HuH-7.5 (cell line): Measurements from ENCODE around the gene GJA1.
"Not testable (repeated sequence)": the region's sequence is repeated elsewhere in the genome, so short reads cannot be mapped to it uniquely, and the experiment has no call there.

Experiments used
- DNase-seq: peaks from one replicate; pipeline ENCODE4 v3.0.0; 2011; ENCODE audit warnings: low spot score

GJA1 gene

DNA sequence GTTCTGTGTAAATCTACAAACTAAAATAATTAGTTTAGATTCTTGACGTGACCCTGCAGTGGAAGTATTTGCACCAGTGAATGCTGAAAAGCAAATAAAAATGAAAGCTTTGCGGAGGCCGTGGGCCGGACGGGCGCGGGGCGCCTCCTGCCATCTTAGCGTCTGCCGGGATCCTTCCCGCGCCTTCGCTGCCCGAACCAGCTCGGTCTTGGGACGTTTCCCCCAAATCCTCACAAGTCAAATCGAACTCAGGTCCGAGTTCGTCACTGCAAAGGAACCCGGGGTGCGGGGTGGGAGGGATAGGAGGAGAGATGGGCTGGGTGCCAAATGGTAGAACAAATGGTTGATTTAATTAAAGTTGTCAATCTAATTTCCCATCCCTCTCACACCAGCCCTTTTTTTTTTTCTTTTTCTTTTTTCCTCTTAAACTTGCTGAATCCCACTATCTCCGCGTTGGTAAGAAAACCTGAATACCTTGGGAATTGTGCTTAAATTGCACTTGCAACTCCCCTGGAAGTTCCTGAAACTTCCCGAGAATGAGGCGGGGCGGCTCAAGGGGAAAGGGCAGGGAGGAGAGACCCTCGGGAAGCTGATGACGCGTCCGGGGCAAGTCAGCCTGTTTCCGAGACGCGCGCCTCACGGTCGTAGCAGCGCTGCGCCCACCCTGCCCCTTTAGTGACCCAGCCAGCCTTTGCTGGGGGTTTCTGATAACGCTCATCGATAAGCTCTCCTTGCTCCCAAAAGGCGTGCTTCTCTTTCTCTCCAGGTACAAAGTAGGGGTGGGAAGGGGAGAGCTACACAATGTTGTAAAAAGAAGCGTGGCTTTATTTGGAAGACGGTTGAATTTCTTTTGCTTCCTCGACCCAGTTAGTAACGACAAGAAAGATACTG, 1.8 kb downstream of the GJA1 start:
- no peak for DNase-seq

DNA sequence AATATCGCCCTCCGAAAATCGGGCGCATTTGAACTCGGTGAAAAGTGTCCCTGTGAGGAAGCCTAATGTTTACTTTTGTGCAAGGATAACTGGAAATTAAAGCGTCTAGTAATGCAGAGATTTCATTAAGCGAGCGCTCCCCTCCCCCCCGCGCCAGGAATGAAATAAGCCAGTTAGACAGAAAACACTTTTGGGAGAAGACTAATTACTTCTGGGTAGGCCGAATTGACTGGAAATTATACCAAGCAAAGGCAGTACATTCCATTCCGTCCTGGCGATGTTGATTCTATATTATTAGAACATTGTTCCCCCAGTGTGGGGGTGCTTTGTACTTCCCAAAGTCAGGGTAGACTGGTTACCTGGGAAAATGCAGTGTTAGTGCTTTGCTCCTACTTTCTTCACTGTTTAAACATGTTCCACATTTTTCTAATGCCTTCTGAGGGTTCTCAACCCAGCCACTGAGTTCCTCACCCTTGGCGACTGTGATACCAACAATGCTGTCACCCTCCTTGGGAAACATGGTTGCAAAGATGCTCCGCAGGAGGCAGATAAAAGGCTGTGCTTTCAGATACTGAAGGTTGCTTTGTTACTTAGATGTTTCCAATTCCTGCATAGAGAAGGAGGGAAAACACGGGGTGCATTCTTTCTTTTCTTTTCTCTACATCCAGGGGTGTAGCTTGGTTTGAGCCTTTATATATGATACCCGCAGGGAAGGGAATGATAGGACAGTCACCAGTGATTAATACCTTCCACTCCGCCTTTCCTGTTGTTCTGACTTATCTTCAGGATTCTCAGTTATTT, 2.6 kb downstream of the GJA1 start:
- no peak for DNase-seq

DNA sequence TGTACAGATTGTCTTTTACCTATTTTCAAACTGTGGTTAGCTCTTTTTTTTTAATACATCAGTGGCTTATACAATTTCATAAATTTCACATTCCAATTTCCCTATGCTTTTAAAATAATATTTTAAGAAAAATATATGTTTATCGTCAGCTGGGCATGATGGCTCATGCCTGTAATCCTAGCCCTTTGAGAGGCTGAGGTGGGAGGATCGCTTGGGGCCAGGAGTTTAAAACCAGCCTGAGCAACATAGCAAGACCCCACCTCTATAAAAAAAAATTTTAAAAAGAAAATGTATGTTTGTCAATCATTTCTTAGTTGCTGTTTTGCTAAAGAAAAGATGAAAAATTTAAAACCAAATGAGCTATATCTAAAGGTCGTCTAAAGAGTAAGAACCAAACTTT, 3.4 kb downstream of the GJA1 start:
- DNase-seq = no peak

DNA sequence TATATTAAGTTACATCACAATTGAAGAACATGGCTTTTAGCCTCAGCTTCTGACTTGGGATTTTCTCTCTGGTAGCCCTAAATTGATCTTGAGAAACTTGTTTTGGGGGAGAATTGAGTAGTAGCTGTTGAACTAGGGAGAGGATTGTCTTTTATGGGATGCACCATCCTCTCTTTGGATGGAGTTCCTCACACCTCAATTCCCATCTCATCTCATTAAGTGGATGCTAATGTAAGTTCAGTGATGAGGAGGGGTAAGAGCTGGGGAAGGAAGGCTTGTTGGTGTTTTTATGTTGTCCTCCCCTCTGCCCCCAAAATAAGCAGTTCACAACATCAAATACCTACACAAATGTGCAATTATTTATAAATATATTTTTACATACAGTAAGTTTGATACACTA, 4.0 kb downstream of the GJA1 start:
- DNase-seq = no peak

DNA sequence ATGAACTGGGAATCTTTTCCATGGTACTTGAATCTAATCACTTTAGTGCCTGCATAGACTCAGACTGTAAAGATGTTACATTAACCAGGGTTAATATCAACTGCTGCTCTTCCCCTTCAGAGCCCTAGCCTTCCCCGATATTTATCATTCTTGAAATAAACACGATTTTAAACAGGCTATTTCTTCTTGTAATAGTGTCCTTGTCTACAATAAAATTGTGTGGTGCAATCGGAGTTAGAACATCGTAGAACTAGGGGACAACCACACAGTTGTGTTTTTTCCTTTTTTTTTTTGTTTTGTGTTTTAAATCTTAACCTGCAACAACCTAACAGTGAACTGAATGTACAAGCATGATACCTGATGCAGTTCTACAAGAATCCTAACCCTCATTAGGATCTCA, 4.5 kb downstream of the GJA1 start:
- no peak for DNase-seq

DNA sequence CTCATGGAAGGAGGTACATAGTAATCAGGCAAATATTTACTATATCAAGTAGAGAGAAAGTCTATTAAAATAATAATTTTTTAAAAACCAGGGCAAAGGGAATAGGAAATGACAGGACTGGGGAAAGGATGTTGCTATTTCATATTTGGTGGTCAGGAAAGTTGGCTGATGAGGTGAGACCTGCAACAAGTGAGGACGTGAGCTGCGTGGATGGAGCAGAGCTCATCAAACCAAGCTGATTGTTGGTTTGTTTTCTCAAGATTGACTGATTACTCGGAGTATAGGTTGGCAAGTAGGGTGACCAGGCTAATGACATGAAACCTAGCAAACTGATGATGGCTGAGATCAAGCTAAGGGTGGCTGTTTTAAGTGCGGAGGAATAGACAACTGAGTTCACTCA, 6.0 kb downstream of the GJA1 start:
- DNase-seq = no peak

DNA sequence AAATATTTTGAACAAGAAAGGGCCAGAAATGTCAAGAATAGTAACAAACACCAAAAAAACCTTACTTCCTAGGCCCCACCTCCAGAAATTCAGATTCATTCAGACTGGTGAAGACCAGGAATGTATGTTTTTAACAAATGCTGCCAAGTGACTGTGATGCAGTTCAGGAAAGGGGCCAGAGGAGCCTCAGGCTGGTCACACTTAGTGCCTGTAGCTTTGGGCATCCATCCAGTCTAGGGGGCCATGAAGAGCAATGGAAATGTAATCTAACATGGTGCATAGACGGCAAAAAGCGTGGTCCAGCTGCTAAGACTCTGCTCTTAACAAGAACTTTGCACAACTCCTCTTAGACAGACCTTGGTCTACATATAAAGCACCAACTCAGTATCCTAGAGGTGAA, 7.1 kb downstream of the GJA1 start:
- DNase-seq = no peak

DNA sequence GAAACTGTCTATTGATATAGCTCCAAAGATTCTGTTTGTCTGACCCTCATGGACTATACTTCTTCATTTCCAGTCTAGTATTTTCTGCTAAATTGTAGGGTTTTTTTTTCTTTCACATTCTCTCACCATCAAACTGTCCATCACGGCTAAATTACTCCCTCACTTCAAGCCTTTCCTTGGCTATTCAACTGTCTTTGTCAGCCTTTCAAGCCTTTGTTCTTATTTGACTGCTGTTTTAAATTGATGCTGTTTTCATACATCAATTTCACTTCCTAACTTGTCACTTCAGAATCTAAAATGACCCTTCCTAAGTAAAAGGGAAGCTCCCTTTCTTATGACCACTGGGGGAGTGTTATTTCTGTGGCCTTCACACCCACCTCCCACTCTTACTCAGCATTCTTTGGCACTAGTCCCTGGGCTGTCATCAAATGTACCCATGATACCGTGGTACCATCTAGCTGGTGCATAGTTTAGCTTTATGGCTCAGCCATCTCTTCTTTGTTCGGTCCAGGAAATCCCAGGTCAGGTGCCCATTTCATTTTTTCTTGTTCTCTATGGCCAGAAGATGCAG, 8.6 kb downstream of the GJA1 start:
- DNase-seq = no peak

DNA sequence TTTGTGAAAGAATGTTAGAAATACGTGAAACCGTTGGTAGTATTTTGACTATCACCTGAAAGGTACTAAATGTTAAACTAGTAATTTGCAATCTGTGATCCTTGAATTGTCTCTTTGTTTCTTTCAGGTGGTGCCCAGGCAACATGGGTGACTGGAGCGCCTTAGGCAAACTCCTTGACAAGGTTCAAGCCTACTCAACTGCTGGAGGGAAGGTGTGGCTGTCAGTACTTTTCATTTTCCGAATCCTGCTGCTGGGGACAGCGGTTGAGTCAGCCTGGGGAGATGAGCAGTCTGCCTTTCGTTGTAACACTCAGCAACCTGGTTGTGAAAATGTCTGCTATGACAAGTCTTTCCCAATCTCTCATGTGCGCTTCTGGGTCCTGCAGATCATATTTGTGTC, 11.3 kb downstream of the GJA1 start:
- not testable (repeated sequence) for DNase-seq

DNA sequence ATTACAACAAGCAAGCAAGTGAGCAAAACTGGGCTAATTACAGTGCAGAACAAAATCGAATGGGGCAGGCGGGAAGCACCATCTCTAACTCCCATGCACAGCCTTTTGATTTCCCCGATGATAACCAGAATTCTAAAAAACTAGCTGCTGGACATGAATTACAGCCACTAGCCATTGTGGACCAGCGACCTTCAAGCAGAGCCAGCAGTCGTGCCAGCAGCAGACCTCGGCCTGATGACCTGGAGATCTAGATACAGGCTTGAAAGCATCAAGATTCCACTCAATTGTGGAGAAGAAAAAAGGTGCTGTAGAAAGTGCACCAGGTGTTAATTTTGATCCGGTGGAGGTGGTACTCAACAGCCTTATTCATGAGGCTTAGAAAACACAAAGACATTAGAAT, 12.3 kb downstream of the GJA1 start:
- DNase-seq = not testable (repeated sequence)

DNA sequence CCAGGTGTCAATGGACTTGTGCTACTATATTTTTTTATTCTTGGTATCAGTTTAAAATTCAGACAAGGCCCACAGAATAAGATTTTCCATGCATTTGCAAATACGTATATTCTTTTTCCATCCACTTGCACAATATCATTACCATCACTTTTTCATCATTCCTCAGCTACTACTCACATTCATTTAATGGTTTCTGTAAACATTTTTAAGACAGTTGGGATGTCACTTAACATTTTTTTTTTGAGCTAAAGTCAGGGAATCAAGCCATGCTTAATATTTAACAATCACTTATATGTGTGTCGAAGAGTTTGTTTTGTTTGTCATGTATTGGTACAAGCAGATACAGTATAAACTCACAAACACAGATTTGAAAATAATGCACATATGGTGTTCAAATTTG, 13.1 kb downstream of the GJA1 start:
- DNase-seq = not testable (repeated sequence)

DNA sequence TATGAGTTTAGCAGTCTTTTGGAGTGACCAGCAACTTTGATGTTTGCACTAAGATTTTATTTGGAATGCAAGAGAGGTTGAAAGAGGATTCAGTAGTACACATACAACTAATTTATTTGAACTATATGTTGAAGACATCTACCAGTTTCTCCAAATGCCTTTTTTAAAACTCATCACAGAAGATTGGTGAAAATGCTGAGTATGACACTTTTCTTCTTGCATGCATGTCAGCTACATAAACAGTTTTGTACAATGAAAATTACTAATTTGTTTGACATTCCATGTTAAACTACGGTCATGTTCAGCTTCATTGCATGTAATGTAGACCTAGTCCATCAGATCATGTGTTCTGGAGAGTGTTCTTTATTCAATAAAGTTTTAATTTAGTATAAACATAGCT, 13.9 kb downstream of the GJA1 start:
- no peak for DNase-seq

DNA sequence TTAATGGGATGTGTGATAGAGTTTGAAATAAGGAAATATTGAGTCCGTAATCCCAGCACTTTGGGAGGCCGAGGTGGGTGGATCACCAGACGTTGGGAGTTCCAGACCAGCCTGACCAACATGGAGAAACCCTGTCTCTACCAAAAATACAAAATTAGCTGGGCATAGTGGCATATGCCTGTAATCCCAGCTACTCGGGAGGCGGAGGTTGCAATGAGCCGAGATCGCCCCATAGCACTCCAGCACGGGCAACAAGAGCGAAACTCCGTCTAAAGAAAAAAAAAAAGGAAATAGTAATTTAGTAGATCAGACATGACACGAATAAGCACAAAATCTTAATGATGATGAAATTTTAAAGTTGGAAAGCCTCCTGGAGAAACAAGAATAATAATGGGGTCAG, 14.8 kb downstream of the GJA1 start:
- DNase-seq = no peak

DNA sequence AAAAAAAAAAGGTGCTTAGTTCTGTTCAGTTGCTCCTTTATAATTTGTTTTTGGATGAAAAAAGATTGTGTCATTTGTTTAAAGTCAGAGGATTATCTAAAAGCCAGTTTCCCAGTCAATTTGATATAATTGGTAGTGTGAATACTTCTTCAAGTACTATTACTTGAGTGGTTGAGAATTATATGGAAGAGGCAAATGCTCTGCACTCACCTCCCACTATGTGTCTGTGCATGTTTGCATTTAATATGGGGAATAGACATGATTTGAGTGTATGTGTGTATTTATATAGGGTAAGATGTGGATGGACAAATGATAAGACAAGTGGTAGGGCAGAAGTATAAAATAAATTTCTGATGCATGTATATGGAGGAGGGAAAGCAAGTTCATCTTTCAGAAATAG, 15.8 kb downstream of the GJA1 start:
- no peak for DNase-seq

DNA sequence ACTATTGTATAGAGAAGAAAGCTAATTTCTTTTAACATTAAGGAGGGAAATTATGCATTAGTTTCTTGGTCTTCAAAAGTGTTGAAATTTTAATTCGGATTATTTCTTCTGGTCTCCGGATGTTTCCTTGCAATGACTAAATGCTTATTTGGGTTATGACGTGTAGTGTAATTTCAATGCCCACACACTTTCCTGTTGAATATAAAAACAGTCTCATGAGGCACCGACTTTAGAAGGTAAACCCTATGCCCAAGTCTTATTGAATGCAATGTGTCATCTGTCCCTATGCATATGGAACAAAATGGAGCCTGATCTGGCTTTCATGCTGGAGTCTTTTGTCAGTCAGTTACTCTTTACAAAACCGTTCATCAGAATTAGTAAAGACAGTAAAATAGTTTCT, 17.7 kb downstream of the GJA1 start:
- no peak for DNase-seq

DNA sequence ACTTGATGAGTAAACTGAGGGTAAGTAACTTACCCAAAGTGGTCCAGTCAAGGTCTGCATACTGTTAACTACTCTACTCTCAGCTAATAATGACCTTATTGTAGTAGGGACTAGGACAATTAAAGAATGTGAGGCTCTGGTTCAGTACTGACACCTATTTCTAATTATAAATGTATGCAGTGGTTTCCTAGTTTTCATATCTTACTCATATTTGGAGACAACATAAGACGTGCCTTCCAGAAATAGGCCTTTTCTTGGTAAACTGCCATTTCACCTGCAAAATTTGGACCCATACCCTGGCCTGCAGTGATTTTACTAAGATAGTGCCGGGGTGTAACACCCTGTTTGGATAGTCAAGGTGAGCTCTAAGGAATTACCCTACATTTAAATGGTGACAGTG, 24.7 kb downstream of the GJA1 start:
- no peak for DNase-seq

DNA sequence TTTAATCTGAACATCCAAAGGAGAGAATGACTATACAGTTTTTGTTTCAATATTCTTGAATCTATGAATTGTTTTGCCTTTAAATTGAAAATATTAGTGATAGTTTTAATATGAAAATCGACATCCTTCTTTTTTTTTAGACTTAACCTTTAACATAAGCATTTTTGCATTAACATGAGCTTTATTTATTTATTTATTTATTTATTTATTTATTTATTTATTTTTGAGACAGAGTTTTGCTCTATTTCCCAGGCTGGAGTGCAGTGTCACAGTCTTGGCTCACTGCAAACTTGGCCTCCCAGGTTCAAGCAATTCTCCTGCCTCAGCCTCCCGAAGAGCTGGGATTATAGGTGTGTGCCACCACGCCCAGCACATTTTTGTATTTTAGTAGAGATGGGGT, 27.6 kb downstream of the GJA1 start:
- DNase-seq = no peak

DNA sequence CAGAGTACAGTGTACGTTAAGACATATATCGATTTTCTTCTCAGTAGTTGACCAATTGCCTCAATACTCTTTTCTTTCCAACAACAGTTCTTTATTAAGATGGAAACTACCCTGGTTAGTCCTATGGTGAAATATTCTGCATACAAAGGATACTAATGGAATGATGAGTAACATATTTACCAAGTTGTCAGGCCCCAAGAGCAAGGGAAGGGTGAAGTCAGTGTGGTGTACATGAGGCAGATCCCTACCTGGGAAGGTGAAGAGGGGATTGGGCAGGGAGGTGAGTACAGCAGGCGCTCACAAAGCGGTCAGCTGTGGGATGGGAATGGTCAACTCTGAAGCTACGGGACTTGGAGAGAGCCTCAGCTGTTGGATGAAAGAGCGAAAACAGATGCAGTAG, 29.7 kb downstream of the GJA1 start:
- DNase-seq = no peak

DNA sequence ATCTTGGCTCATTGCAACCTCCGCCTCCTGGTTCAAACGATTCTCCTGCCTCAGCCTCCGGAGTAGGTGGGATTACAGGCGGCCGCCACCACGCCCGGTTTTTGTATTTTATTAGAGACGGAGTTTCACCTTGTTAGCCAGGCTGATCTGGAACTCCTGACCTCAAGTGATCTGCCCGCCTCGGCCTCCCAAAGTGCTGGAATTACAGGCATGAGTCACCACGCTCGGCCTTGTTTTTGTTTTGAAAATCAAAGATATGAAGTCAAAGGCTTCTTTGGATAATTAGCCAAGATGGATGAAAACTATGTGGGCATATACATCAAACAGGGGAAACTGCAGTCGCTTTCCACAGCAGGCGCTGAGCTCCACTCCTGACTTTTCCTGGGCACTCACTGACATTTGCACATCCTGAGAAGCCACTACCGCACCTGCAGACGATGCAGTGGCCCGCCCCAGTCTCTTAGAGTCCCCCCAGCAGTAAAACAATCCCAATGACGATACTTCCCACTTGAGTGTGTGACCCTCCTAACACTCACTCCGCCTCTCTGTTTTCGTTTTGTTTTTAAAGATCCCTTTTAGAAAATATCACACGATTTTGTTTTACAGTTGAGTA, 44.1 kb downstream of the GJA1 start:
- no peak for DNase-seq

DNA sequence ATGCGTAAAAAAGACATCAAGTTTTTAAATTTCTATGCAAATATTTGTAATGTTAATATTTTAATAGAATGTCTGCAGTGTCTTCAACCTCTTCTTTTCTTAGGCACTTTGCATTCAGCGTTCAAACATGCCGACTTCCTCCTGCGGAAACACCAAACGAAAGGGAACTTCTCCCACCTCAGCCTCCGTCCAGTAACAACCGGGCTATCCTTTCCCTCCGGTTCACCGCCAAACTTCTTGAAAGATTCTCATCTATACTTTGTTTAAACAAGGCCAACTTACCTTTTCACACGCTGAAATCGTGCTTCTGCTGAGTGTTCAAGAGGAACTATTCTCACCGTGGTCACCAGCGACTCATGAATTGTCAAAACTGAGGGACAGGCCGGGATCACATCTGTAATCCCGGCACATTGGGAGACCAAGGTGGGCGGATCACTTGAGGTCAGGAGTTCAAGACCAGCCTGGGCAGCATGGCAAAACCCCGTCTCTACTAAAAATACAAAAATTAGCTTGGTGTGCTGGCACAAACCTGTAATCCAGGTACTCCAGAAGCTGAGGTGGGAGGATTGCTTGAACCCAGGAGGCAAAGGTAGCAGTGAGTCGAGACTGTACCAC, 44.8 kb downstream of the GJA1 start:
- DNase-seq = no peak

DNA sequence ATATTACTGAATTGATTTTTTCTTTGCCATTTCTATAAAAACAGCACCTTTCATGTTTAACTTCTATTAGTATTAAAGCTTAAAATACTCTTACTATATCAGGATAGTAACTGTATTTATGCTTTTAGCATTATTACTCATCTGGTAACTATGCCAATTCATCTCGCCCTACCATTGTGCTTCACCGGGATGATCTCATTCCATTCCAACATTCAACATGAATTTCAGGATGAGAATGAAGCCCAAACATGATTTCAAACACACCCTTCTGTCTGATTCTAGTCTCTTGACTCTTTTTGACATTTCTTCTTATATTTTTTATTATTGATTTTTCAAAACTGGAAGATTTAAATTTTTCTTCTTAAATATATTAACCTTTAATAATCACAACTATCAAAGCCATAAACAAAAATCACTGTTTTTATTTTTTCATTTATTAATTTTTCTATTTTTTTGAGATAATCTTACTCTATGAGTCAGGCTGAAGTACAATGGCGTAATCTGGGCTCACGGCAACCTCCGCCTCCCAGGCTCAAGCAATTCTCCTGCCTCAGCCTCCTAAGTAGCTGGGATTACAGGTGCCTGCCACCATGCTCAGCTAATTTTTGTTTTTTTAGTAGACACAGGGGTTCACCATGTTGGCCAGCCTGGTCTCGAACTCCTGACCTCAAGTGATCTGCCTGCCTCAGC, 46.7 kb downstream of the GJA1 start:
- DNase-seq = no peak

DNA sequence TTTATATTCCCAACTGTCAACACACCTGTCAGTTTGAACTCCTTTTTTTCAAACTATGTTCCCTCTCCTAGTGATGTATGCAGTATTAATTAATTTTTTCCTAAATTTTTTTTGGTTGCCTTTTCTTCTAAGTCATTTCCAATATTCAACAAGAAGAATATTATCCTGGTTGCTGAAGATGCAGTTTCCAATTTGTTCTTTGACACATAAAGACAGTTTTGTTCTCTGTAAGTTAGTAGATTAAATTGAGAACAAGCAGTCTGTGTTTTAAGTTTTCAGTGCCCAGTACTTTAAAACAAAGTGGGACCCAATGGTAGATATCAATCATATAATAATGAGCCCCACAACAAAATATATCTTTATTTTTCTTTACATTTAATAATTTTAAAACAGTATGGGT, 47.3 kb downstream of the GJA1 start:
- no peak for DNase-seq
